ENCODE measurements around the gene IRF2BPL. TPM values are rescaled to one million over a fixed set of nuclear protein-coding genes. Genes with fewer than 3 reads are reported as not detected.

IRF2BPL gene
- total RNA-seq, 1 experiment from 2014 or later: 113 TPM

DNA sequence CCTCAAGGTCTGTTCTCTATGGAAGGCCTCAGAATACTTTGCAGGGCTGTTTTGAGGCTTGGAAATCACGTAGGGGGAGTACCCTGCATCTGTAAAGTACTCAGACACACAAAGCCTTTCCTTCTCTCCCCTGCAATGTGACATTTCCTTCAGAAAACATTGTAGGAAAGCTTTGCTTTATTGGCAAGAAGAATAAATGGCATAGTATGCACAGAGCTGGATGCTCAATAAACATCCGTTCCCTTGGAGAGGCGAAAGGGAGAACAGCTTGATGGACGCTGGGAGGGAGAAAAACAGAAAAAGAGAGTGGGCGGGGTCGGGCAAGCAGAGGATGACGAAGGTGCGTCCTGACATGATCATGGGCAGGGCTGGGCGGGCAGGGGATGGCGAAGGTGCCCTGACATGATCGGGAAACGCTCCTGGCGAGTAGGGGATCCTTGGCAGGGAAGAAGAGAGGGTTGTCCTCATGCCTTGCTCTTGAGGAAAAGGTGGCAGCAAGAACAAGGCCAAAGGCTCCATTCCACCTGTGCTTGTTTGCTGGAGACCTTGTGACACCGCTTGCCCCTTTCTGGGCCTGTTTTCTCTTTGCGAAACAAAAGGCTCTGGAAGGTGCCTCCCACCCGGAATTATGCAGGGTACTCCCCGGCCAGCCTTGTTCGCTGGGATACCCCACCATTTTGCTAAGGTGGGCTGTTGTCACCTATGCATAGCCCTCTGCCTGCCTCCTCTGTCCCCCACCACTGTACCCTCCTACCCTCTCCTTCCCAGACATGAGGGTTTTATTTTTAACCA is 21.1 kb downstream of the IRF2BPL start:
- Histone ChIP-seq H3K9ac (ENCODE audit: low read length) (no peak overlapping the region), H3K9me3 (ENCODE audit: low read length) (no peaks in the 10 kb centered on the region), H3K27me3 (ENCODE audit: low read length) (no peaks in the 10 kb centered on the region), H4K20me1 (ENCODE audit: low read length) (no peaks in the 10 kb centered on the region), H3K9me2 (replicated peaks; ENCODE audit: low read length) (no peaks in the 10 kb centered on the region), H3K4me1 (ENCODE audit: insufficient read depth, low read length) (peaks cover 65% of the 10 kb centered on the region), H2AFZ (ENCODE audit: low read length) (no peak overlapping the region; the same call in 1 of the 2 replicates), H3K4me3 (ENCODE audit: low read length) (peak overlapping the region; percentile 39; the same call in 1 of the 2 replicates), H3K79me2 (ENCODE audit: low read length) (no peaks in the 10 kb centered on the region), H3K4me2 (ENCODE audit: low read length) (peak overlapping the region; percentile 71), H3K36me3 (ENCODE audit: low read depth, low read length) (no peaks in the 10 kb centered on the region), H3F3A (ENCODE audit: low read length, unreplicated experiment) (peaks cover 9% of the 10 kb centered on the region), H3K27ac (ENCODE audit: low read length) (peak overlapping the region; percentile 74)
- TF ChIP-seq EZH2 (IDR thresholded peaks at IDR 0.05; ENCODE audit: low read length, unreplicated experiment) (no peak), EZH2phosphoT487 (IDR thresholded peaks at IDR 0.05; ENCODE audit: borderline replicate concordance, low read length) (no peak)
- TF ChIP-seq, protein P1, sequence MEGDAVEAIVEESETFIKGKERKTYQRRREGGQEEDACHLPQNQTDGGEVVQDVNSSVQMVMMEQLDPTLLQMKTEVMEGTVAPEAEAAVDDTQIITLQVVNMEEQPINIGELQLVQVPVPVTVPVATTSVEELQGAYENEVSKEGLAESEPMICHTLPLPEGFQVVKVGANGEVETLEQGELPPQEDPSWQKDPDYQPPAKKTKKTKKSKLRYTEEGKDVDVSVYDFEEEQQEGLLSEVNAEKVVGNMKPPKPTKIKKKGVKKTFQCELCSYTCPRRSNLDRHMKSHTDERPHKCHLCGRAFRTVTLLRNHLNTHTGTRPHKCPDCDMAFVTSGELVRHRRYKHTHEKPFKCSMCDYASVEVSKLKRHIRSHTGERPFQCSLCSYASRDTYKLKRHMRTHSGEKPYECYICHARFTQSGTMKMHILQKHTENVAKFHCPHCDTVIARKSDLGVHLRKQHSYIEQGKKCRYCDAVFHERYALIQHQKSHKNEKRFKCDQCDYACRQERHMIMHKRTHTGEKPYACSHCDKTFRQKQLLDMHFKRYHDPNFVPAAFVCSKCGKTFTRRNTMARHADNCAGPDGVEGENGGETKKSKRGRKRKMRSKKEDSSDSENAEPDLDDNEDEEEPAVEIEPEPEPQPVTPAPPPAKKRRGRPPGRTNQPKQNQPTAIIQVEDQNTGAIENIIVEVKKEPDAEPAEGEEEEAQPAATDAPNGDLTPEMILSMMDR (conservative IDR thresholded peaks at IDR 0.05; ENCODE audit: low read depth, low read length): no peak
- no TSS peak for BruUV-seq (replicated peaks)
- intact Hi-C loops (cut with micrococcal nuclease): no loop called here
- POLR2A ChIA-PET (ENCODE audit: unreplicated experiment): no interaction called here
- ATAC-seq: no peak
- CTCF ChIA-PET: interaction anchor here (0.7 kb wide), 1 partner anchor 61 kb away, joined by 4 read pairs; no protein-coding TSS in a partner anchor
- DNase-seq: no peak

DNA sequence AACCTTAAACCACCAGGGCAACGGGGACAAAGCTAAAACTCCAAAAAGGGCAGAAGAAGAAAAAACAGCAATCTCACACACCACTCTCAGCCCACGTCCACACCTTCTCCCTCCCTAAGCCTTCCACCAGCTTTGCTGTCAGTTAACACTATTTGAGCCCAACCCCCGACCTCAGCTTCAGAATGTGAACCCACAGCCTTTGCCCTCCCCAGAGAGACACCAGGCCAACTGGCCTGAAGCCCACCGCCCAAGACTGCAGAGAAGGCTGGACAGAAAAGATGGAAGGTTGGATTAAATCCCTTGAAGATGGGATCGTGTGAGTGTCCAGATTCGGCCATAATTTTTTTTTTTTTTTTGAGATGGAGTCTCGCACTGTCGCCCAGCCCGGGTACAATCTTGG is 22.4 kb downstream of the IRF2BPL start:
- TF ChIP-seq, protein P1 (conservative IDR thresholded peaks at IDR 0.05; ENCODE audit: low read depth, low read length): no peak
- no peak for TF ChIP-seq EZH2phosphoT487 (IDR thresholded peaks at IDR 0.05; ENCODE audit: borderline replicate concordance, low read length)
- TF ChIP-seq EZH2 (IDR thresholded peaks at IDR 0.05; ENCODE audit: low read length, unreplicated experiment): no peak
- ATAC-seq: no peak
- POLR2A ChIA-PET (ENCODE audit: unreplicated experiment): no interaction called here
- Histone ChIP-seq H3K4me3 (ENCODE audit: low read length) (no peak overlapping the region), H3K36me3 (ENCODE audit: low read depth, low read length) (no peaks in the 10 kb centered on the region), H3K9me2 (replicated peaks; ENCODE audit: low read length) (no peaks in the 10 kb centered on the region), H3K27ac (ENCODE audit: low read length) (no peak overlapping the region), H3K9me3 (ENCODE audit: low read length) (no peaks in the 10 kb centered on the region), H3K9ac (ENCODE audit: low read length) (no peak overlapping the region), H3K4me1 (ENCODE audit: insufficient read depth, low read length) (peaks cover 65% of the 10 kb centered on the region), H3K79me2 (ENCODE audit: low read length) (no peaks in the 10 kb centered on the region), H3K4me2 (ENCODE audit: low read length) (no peak overlapping the region), H4K20me1 (ENCODE audit: low read length) (no peaks in the 10 kb centered on the region), H3K27me3 (ENCODE audit: low read length) (no peaks in the 10 kb centered on the region), H2AFZ (ENCODE audit: low read length) (no peak overlapping the region), H3F3A (ENCODE audit: low read length, unreplicated experiment) (peaks cover 9% of the 10 kb centered on the region)
- no peak for DNase-seq
- BruUV-seq (replicated peaks): no TSS peak
- CTCF ChIA-PET: interaction anchor here (0.7 kb wide), 1 partner anchor 64 kb away, joined by 5 read pairs; no protein-coding TSS in a partner anchor
- intact Hi-C loops (cut with micrococcal nuclease): no loop called here

DNA sequence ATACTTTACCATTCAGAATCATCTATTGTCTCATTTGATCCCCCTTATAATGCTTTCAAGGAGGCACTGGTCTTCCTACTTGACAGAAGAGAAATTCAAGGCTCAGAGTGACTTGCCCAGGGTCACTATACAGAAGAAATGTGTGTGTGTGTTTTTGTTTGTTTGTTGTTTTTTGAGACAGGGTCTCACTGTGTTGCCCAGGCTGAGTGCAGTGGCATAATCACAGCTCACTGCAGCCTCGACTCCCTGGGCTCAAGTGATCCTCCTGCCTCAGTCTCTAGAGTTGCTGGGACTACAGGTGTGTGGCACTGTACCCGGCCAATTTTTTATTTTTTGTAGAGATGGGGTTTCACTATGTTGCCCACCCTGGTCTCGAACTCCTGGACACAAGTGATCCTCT is 22.9 kb downstream of the IRF2BPL start:
- DNase-seq (no peak), ATAC-seq (no peak)
- peaks cover 9% of the 10 kb centered on the region for H3F3A ChIP-seq (ENCODE audit: low read length, unreplicated experiment)
- no peaks in the 10 kb centered on the region for H3K9me3 ChIP-seq (ENCODE audit: low read length)
- H3K4me2 ChIP-seq (ENCODE audit: low read length): peak overlapping the region; percentile 78; the same call in 1 of the 2 replicates
- H3K9ac ChIP-seq (ENCODE audit: low read length): no peak overlapping the region
- ChIA-PET CTCF (no interaction called here), POLR2A (ENCODE audit: unreplicated experiment) (no interaction called here)
- H3K4me3 ChIP-seq (ENCODE audit: low read length): no peak overlapping the region
- no TSS peak for BruUV-seq (replicated peaks)
- H3K9me2 ChIP-seq (replicated peaks; ENCODE audit: low read length): no peaks in the 10 kb centered on the region
- no peak overlapping the region for H2AFZ ChIP-seq (ENCODE audit: low read length)
- no peaks in the 10 kb centered on the region for H4K20me1 ChIP-seq (ENCODE audit: low read length)
- no peaks in the 10 kb centered on the region for H3K27me3 ChIP-seq (ENCODE audit: low read length)
- H3K4me1 ChIP-seq (ENCODE audit: insufficient read depth, low read length): peaks cover 65% of the 10 kb centered on the region
- no peaks in the 10 kb centered on the region for H3K36me3 ChIP-seq (ENCODE audit: low read depth, low read length)
- intact Hi-C loops (cut with micrococcal nuclease): no loop called here
- no peak for TF ChIP-seq EZH2 (IDR thresholded peaks at IDR 0.05; ENCODE audit: low read length, unreplicated experiment)
- TF ChIP-seq EZH2phosphoT487 (IDR thresholded peaks at IDR 0.05; ENCODE audit: borderline replicate concordance, low read length): no peak
- TF ChIP-seq, protein P1 (conservative IDR thresholded peaks at IDR 0.05; ENCODE audit: low read depth, low read length): no peak
- H3K79me2 ChIP-seq (ENCODE audit: low read length): no peaks in the 10 kb centered on the region
- no peak overlapping the region for H3K27ac ChIP-seq (ENCODE audit: low read length)

Data from PC-3 (cell line).